NCI-H510A (cell line): ENCODE results near the gene CAPN14.

Experiments
- DNase-seq: peaks from one replicate; lab custom pipeline; 2025; lab: John Stamatoyannopoulos, UW

The CAPN14 gene

DNA sequence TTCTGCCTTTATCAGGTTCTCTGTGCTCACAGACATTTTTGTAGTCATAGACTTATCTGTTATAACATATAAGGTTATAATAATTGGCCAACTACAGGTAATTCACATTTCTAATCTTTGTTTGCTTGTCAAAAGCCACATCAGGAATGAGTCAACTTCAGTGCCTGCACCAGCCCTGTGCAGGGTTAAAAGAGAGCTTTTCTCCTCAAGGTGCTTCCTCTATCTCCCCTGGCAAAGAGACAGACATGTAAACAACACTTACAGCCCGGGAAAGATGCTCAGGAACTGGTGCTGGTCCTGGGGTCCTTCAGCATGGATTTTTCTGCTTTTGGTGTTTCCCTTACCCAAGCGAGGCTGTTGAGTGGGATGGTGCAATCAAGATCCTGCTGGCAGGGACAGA lies 9.0 kb upstream of the CAPN14 start:
- DNase-seq = no peak

DNA sequence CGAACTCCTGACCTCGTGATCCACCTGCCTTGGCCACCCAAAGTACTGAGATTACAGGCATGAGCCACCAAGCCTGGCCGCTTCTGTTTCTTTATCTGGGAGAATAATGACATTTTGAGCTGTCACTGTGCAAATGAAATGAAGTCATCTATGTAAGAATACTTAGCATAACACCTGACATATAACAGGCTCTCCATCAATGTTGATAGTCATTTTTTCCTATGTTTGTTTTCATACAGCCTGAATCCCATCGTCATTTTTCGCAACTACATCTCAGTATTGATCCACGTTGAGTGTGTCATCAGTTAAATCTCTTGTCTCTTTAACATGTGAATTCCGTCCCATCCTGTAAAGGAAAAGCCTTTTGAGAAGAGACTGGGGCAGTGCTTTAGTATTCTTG lies 6.4 kb upstream of the CAPN14 start:
- DNase-seq = no peak

DNA sequence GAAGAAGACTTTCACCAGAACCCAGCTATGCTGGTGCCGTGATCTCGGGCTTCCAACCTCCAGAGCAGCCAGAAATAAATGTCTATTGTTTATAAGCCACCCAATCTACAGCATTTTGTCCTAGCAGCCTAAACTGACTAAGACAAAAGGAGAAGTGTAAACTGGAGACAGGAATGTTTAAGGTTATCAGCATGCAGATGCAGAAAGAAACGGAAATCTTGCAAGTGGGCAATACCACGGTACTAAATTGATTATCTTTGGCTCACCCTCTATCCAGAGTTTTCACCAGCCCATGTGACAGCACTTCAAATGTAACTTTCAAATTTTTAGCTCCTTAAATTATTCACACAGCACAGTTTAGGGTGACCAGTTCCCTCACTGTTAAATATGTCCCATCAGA lies 5.7 kb upstream of the CAPN14 start:
- no peak for DNase-seq

DNA sequence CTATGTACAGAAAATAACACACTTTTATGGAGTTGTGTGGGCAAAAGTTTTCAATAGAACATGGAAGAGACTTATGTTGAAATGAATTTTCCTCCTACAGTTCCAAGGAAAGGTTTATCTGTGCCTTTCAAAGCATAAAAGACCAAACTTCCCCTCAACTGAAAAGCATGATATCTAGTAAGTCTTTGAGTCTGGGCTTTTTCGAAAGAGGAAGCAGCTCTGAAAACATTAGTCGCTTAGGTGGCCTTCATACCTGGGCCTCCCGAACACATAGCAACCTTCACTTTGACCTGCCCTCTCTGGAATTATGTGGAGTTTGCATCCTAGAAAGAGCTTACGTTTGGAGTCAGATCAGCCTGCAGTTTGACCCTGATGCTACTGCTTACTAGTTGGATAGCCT lies 4.8 kb upstream of the CAPN14 start:
- DNase-seq = no peak

DNA sequence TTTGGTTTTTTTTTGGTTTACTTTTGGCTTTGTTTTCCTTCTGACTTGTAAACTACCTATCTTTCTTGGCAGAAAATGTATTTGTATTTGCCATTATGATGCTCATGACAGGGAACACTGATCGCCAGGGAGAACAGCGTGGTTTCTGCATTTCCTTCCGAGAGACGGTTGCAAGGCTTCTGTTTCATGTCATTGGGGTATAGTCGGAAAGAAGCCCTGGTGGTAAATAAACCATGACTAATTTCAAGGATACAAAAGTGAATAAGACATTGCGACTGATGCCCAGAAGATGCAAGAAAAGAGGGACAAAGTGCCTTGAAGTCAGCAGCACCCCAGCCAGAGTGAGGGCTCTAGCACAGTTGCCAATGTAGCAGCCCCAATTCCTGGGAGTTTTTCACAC lies 4.2 kb upstream of the CAPN14 start:
- DNase-seq = no peak

DNA sequence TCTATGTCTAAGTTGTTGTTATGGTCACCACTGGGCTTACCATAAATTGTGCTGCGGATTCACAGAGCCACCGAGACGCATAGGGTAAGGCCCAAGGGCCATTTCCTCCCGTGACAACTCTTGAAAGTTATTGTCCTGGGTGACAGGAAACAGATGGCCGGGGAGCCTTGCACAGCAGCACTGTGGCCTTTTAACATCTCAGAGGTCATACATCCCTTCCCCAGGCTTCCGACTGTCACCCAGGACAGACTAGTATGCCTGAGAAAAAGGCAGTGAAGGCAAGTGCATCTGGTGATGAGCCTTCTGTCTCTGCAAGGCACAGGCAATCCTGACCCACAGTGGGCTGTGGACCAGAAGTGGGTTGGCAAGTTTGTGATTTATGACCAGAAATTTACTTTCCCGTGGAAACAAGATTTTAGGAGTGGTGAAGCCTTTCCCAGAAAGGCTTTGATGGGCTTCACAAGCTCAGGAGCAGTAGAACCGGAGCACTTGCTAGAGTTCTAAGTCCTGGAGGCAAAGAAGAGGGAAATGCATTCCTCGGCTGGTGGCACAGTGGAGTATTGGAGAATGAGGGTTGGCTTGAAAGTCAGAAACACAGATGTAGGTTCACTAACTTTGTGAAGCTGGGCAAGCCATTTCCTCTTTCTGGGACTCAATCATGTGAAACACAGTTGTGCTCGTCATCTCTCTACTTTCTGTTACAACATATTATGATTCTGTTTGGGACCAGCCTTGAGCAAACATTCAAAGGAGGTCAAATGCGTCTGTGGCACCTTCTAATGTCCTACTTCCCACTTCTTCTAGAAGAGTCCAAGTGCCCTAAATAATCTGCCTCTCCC lies 2.0 kb upstream of the CAPN14 start:
- no peak for DNase-seq

DNA sequence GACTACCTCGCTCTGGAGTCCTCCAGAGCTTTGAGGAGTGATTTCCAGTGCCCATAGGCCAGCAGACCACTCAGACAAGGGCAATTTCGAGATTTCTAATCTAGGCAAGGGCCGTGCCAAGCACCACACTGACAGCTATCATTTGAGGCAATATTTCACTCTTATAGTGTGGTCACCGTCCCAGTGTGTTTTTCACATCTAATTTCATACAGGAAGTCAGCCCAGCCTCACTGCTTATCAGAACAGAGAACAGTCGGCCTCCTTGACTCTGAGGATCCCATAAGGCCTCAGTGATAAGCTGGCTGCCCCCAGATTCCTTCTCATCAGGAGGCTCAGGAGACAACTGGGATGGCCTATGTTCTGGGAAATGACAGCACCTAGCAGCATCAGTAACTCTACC lies 581 bp downstream of the CAPN14 start:
- DNase-seq = no peak

DNA sequence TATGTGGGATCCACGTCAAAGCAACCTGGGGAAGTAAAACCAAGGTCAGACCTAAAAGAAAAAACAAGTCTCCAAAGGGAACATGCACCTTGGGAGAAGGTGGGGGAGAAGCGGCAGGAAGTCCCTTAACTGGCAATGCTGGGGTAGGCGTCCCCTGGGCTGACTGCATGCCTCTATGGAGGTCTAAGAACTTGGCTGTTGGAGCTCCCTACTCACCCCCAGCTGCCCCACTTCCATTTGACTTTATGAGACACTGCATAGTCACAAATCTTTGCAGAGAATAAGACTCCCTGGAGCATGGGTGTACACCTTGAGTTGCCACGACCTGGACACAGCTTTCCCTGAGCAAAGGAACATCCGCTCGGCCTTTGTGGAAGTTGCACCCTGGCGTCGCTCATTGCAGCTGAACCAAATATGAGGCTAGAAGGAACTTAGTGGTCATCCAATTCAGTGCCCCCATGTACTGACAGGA lies 2.8 kb downstream of the CAPN14 start:
- DNase-seq = no peak

DNA sequence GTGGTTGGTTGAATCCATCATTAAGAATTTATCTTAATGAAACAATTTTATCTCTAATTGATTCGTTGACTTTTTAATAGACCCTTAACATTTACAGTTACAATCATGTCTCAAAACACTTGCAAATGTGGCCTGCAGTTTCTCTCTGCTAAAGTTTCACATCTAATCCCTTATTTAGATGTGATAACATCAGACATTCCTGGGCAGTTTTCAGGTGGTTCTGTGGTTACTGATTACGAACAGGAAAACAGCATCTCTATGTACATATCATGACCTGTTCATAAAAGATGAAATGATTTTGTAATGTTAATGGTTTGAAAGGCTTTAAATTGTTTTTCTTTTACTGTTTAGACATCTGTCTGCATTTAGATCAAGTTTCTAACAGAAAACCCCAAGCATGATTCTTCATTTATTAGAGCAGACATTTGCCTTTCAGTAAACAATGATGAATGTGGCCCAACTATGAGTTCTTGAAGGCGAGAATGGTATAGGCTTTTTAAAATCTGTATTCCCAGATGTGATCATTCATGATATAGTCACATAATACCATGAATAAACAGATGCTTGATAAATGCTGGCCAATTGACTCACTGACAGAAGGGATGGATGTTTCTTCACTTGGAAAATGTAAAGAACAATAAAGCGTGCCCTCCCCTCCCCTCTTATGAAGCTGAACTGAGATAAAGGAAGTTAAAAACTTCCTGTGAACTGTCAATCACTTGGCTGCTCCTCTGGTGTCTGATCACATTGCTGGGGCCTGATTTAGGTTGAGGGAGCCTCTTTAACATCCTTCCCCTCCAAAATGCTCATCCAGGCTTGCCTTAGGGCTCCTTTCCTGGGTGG lies 3.5 kb downstream of the CAPN14 start:
- no peak for DNase-seq

DNA sequence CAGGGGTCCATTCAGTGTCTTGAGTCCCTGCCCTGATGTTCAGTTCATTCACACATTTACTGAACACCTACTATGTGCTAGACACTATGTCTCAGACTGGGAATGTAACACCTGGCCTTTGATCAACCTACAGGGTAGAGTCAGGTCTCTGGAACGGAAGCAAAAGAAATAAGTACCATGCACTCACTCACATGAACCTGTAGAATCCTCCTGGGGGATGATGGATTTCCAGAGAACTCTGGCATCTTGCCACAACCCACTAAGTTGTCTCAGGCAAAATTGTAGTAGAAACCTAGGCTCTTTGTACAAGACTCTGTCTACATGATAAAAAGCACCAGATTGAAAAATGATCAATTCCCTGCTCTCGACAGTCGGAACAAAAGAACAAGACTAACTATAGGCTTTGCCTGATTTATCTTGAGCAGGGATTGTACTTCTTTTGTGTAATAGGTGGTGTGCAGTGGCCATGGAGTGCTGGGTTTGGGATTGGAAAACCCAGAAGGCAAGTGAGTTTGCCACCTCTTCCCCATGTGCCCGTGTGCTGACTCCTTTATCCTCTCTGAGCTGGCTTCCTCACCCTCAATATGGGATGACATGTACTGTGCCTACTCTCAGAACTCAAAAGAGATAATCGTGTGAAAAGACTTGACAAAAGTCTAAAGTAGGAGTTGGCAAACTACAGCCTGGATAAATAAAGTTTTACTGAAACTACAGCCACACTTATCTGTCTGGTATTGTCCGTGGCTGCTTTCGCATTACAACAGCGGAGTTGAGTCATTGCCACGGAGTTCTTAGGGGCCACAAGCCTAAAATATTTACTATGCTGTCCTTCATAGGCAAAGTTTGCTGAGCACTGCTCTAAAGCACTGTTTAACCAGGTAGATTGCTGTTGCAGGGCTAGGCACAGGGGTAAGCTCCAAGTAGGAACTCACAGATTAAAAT lies 4.4 kb downstream of the CAPN14 start:
- DNase-seq = no peak

DNA sequence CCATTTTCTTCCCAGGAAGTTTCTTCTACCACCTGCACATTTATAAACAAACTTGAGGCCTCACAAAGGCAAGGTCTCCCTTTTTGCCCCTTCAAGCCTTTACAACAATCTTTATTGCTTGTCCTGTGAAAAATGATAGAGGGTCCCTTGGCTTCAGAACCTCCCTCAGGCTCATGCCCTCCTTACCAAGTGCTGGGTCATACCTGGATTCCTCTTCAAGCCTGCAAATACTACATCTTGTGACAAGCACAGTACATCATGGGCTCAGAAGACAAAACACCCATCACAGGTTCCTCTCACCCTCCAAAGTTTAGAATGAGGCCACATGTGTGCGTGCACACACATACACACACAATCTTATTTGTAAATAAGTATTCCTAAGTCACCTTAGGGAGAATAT lies 9.1 kb downstream of the CAPN14 start:
- DNase-seq = no peak

DNA sequence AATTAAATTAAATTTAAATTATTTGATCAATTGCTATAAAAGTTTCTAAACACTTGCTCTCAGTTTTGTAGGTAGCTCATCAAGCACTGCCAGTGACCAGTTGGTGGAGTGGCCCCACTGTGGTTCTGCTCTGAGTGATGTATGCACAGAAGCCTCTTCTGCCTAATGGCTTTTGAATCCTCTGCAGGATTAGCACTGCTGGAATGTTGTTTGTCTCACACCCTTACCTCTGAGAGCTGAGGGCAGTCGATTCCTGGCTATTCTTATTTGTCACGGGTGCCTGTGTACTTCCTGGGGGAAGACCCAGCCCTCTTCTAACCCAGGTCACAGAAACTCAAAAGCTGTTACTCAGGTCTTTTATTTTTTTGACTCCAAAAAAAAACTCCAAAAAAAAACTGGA lies 9.5 kb downstream of the CAPN14 start:
- DNase-seq = no peak

DNA sequence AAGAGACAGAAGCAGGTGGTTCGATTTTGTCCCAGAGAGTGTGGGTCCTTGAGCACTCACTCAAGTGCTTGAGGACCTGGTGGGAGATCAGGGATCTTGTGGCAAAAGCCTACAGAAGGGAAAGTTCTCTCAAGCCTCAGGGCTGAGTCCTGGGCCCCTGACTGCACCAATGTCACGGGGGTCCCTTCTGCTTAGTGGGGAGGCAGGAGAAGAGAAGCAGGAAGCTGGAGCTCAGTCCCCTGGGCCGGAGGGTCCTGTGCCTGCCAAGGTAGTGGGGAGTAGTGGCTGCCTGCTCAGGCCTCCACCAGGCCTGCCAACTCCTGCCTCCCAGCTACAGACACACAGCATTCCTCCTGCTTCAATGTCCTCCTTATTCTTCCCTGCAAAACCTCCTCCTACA lies 11.7 kb downstream of the CAPN14 start:
- no peak for DNase-seq

DNA sequence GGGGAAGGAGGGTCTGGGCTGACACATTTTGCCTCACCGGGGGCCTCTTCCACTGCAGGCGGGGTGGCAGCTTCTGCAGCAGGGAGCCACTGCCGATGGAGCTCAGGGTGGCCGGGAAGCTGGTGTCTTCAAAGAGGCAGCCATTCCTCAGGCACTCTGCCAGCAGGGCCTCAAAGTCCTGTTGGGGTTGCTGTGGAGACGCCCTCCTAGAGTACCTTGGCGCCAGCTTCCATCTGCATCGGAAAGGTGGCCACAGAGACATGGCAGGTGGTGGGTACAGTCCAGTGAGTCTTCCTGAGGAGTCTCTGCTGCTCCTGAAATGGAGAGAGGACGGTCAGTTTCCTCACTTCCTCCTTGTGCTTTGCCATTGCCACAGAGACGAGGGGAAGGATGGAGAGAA lies 12.1 kb downstream of the CAPN14 start:
- DNase-seq = no peak

DNA sequence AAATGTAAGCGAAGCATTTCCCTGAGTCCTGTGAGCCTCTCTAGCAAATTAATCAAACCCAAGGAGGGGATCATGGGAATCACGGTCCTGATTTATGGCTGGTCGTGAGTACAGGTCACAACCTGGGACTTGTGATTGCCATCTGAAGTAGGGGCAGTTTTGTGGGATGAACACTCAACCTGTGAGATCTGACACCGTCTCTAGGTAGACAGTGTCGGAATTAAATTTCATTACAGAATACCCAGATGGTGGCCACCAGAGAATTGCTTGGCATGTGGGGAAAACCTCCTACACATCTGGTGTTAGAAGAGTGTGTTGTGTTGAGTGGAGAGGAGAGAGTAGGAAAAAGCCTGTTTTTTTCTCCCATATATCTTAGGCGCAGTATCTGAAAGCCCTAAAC lies 12.5 kb downstream of the CAPN14 start:
- DNase-seq = no peak

DNA sequence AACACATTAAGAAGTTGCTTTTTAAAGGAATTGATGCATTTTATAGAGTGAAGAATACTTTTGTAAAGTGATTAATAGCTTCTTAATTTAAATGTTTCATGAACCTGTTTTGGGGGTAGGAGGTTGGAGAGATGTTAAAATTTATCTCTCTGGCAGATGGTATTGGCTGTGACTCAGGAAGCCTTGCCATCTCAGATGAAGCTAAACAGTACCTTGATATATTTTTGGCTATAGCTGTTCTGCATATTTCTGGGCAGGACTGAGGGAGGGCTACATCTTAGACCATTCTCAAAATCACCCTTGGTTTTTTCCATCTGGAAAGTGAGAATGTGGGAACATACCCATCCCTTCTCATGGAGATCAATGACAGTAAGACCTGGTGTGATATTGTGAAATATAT lies 13.4 kb downstream of the CAPN14 start:
- DNase-seq = no peak

DNA sequence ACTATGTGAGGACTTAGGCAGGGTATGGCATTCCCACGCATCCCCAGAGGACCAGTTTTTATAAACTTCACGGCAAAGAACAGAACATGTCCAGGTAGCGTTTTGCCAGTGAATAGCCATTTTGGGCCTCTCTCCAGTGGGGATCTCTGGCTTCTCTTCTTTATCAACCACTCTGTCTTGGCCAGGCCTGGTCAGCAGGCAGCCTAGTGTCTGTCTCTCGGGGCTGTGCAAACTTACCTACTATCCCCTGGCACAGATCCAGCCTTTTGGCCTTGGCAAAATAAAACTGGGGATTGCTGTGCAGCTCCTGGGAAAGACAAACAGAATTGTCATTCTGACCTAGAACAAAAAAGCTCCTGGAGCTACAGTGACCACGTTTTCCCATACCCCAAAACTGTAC lies 14.5 kb downstream of the CAPN14 start:
- DNase-seq = no peak

DNA sequence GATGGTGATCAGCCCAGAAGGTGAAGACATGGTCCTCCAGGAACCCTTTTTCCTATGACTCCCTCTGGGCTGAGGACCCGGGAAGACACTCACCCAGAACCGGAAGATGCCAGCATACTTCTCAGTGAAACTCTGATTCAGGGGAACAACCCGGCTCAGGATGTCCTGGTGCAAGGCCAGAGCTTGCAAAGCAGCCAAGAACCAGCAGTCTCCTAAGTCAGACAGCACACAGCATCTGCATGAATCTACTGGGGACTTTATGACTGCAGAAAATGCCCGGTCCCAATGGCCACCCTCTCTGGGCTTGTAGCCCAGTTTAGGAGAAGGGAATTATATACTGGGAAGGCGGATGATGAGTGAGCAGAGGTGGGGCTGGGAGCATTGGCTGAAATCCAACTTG lies 15.3 kb downstream of the CAPN14 start:
- DNase-seq = no peak

DNA sequence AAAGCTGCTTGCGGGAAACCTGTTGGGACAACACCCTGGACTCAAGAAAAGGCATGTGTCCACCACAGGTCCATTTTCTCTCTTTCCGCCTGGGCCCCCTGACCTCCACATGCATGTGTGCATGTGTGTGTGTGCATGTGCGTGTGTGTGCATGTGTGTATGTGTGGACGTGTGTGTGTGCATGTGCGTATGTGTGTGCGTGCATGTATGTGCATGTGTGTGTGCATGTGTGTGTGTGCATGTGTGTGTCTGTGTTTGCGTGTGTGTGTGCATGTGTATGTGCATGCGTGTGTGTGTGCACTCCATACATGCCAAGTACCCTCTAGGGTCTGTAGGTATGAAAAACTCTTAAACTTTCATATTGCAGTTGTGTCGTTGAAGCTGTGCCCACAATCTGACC lies 16.3 kb downstream of the CAPN14 start:
- no peak for DNase-seq

DNA sequence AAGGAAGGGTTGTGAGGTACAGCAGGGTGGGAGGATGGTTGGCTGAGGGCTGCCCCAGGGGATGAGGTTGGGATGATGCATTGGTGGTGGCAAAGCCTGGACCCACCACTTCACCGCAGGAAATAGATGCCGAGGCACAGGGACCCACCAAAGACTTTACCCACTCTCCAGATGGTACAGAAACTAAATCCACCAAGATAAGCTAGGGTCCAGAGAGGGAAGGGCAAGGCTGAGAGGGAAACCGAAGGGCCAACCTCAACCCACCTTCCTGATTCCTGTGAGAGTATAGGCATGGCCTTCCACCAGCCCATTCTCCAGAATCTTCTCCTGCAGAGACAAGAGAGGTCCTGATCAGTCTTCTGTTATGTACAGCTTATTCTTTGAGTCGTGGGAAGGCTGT lies 18.1 kb downstream of the CAPN14 start:
- DNase-seq = no peak

DNA sequence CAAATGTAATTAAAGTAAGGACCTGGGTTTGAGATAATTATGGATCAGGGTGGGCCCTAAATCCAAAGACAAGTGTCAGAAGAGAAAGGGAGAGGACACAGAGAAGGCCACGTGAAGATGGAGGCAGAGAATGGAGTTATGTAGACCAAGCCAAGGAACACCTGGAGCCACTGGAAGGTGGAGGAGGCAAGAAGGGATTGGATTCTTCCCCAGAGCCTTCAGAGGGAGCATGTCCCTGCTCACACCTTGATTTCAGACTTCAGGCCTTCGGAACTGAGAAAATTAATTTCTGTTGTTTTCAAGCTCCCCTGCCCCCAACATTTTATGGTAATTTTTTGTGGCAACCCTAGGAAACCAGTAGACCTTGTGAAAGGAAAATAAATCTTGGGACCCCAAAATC lies 19.6 kb downstream of the CAPN14 start:
- DNase-seq = no peak

DNA sequence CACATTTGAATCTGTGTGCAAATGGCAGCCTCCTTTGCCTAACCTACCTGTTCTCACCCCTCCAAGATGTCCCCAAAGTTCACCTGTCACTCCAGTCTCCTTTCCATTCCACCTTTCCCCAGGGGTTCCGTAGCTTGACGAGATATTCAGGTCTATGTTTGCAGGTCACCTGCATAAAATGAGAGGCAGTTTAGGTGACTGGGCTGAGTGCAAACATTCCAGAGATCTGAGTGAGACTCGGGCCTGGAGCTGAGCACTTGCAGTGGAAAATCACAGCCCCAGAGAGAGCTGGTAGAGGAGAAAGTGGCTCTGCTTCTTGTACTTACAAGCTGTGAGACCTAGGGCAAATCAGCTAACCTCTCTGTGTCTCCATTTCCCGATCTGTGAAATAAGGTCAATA lies 20.1 kb downstream of the CAPN14 start:
- DNase-seq = no peak
